Measurements from ENCODE around the gene NTN4. TPM values are rescaled to one million over a fixed set of nuclear protein-coding genes. Genes with fewer than 3 reads are reported as not detected.
"Not testable (repeated sequence)": the region's sequence is repeated elsewhere in the genome, so short reads cannot be mapped to it uniquely, and the experiment has no call there.

NTN4 gene
- total RNA-seq, 2 experiments from 2014 or later: 0.17 to 0.40 TPM

- CTCF ChIA-PET: no interaction called here
- Mint-ChIP-seq H3K36me3 (ENCODE audit: low read depth) (no peaks in the 10 kb centered on the region), H3K4me3 (no peak overlapping the region), H3K9me3 (no peaks in the 10 kb centered on the region), H3K27ac (no peak overlapping the region), H3K4me1 (peaks cover 7% of the 10 kb centered on the region), H3K27me3 (peaks cover 65% of the 10 kb centered on the region)
- DNase-seq: no peak
- POLR2A ChIA-PET: no interaction called here
These were observed 3.2 kb downstream of the NTN4 start for GRCh38 chr12:95787274-95787818.

GRCh38 chr12:95784915-95785314 lies 5.6 kb downstream of the NTN4 start:
- Mint-ChIP-seq H3K27ac (no peak overlapping the region), H3K4me3 (no peak overlapping the region), H3K4me1 (no peaks in the 10 kb centered on the region), H3K36me3 (ENCODE audit: low read depth) (no peaks in the 10 kb centered on the region), H3K27me3 (peaks cover 55% of the 10 kb centered on the region), H3K9me3 (no peaks in the 10 kb centered on the region)
- DNase-seq: no peak
- ChIA-PET CTCF (no interaction called here), POLR2A (no interaction called here)

- Mint-ChIP-seq H3K4me1 (no peaks in the 10 kb centered on the region), H3K27ac (no peak overlapping the region), H3K36me3 (ENCODE audit: low read depth) (no peaks in the 10 kb centered on the region), H3K27me3 (peaks cover 51% of the 10 kb centered on the region), H3K9me3 (no peaks in the 10 kb centered on the region), H3K4me3 (no peak overlapping the region)
- DNase-seq: no peak
- CTCF ChIA-PET: no interaction called here
- POLR2A ChIA-PET: no interaction called here
These were observed 6.3 kb downstream of the NTN4 start for GRCh38 chr12:95784286-95784685.

GRCh38 chr12:95775466-95775865 lies 15.1 kb downstream of the NTN4 start:
- H3K36me3 Mint-ChIP-seq (ENCODE audit: low read depth); H3K9me3 Mint-ChIP-seq; H3K4me3 Mint-ChIP-seq; H3K27ac Mint-ChIP-seq; H3K4me1 Mint-ChIP-seq; CTCF ChIA-PET; POLR2A ChIA-PET; DNase-seq: not testable (repeated sequence)
- H3K27me3 Mint-ChIP-seq: peaks cover 21% of the 10 kb centered on the region

- Mint-ChIP-seq H3K9me3 (no peaks in the 10 kb centered on the region), H3K27me3 (peaks cover 17% of the 10 kb centered on the region), H3K4me3 (no peak overlapping the region), H3K4me1 (no peaks in the 10 kb centered on the region), H3K36me3 (ENCODE audit: low read depth) (no peaks in the 10 kb centered on the region), H3K27ac (no peak overlapping the region)
- POLR2A ChIA-PET: no interaction called here
- CTCF ChIA-PET: no interaction called here
- no peak for DNase-seq
These were observed 16.1 kb downstream of the NTN4 start for GRCh38 chr12:95774311-95775045.

- Mint-ChIP-seq H3K4me3 (no peak overlapping the region), H3K4me1 (no peaks in the 10 kb centered on the region), H3K27me3 (peaks cover 15% of the 10 kb centered on the region), H3K9me3 (no peaks in the 10 kb centered on the region), H3K27ac (no peak overlapping the region), H3K36me3 (ENCODE audit: low read depth) (no peaks in the 10 kb centered on the region)
- ChIA-PET POLR2A (no interaction called here), CTCF (interaction anchor here (0.6 kb wide), 1 partner anchor 160 kb away, joined by 3 read pairs; no protein-coding TSS in a partner anchor)
- no peak for DNase-seq
These were observed 17.2 kb downstream of the NTN4 start for GRCh38 chr12:95773320-95773719.

- H3K27me3 Mint-ChIP-seq: peaks cover 9% of the 10 kb centered on the region
- POLR2A ChIA-PET: no interaction called here
These were observed 22.9 kb downstream of the NTN4 start for GRCh38 chr12:95767703-95768102.

GRCh38 chr12:95766356-95767019 lies 24.1 kb downstream of the NTN4 start:
- ChIA-PET POLR2A (no interaction called here), CTCF (no interaction called here)
- no peaks in the 10 kb centered on the region for H3K36me3 Mint-ChIP-seq (ENCODE audit: low read depth)
- no peaks in the 10 kb centered on the region for H3K9me3 Mint-ChIP-seq
- no peak overlapping the region for H3K27ac Mint-ChIP-seq
- peaks cover 5% of the 10 kb centered on the region for H3K27me3 Mint-ChIP-seq
- DNase-seq: no peak
- no peaks in the 10 kb centered on the region for H3K4me1 Mint-ChIP-seq
- H3K4me3 Mint-ChIP-seq: no peak overlapping the region

More at GRCh38 chr12:95767703-95768102, 22.9 kb downstream of the NTN4 start:
- Mint-ChIP-seq H3K9me3 (no peaks in the 10 kb centered on the region), H3K4me3 (no peak overlapping the region), H3K4me1 (no peaks in the 10 kb centered on the region), H3K27ac (no peak overlapping the region), H3K36me3 (ENCODE audit: low read depth) (no peaks in the 10 kb centered on the region)
- CTCF ChIA-PET: no interaction called here
- no peak for DNase-seq

- no peaks in the 10 kb centered on the region for H3K9me3 Mint-ChIP-seq
- H3K27ac Mint-ChIP-seq: no peak overlapping the region
- no peaks in the 10 kb centered on the region for H3K36me3 Mint-ChIP-seq (ENCODE audit: low read depth)
- CTCF ChIA-PET: no interaction called here
- H3K4me3 Mint-ChIP-seq: no peak overlapping the region
- H3K27me3 Mint-ChIP-seq: peaks cover 12% of the 10 kb centered on the region
- DNase-seq: no peak
- no peaks in the 10 kb centered on the region for H3K4me1 Mint-ChIP-seq
- POLR2A ChIA-PET: no interaction called here
These were observed 25.7 kb downstream of the NTN4 start for GRCh38 chr12:95764848-95765247.

DNA sequence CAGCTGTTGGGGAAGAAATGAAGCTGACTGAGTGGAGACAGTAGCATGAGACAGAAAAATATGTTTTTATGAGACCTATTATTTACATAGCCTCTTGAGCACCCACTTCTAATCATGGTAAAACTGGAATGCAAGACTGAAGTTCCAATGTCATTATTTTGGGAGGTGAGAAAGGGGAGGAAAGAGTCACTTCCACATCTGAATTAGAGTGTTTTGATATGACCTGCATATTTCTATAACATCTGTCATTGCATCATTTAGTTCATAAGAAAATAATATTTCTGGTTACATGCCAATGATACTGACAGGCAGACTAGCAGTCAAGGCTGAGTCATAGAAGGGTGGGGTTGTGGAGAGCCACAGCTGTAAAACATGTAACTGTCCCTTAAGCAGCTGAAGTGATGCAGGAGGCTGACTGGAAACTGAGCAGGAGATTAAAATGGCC lies 26.7 kb downstream of the NTN4 start:
- ChIA-PET POLR2A (no interaction called here), CTCF (no interaction called here)
- no peak for DNase-seq
- Mint-ChIP-seq H3K27me3 (peaks cover 14% of the 10 kb centered on the region), H3K36me3 (ENCODE audit: low read depth) (no peaks in the 10 kb centered on the region), H3K9me3 (no peaks in the 10 kb centered on the region), H3K27ac (no peak overlapping the region), H3K4me1 (no peaks in the 10 kb centered on the region), H3K4me3 (no peak overlapping the region)

DNA sequence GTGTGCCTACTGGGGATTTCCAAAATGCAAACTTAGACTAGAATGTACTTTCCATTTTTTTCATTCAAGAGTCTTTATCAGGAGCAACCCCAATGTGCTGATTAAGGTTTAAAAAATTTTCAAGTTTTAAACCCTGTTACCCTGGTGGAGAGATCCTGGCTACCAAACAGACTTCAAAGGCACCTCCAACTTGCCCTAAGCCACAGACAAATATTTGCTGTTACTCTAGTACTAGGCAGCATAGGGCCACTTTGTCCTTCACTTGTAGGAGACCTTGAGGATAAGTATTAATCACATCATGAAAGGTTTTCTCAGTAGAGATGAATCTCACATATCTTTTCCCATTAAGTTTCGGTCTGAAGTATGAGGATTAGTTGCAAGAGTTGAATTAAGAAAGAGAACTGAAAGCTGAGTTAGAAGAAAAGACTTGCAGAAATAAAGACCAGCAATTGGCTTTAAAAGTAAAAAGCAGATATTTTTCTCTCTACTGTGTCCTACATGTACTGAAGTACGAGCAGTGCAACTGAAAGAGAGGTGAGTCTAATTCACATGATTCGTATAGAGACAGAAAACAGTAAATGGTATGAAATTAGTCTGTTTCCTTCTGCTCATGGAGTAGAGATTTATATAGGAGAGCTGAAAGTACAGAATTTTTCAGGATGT lies 28.3 kb downstream of the NTN4 start:
- ChIA-PET CTCF (no interaction called here), POLR2A (no interaction called here)
- Mint-ChIP-seq H3K27ac (no peak overlapping the region), H3K27me3 (peaks cover 15% of the 10 kb centered on the region), H3K4me1 (no peaks in the 10 kb centered on the region), H3K36me3 (ENCODE audit: low read depth) (no peaks in the 10 kb centered on the region), H3K4me3 (no peak overlapping the region), H3K9me3 (no peaks in the 10 kb centered on the region)
- no peak for DNase-seq

- POLR2A ChIA-PET: no interaction called here
- no peaks in the 10 kb centered on the region for H3K36me3 Mint-ChIP-seq (ENCODE audit: low read depth)
- H3K27ac Mint-ChIP-seq: no peak overlapping the region
- no peaks in the 10 kb centered on the region for H3K4me1 Mint-ChIP-seq
- no peak for DNase-seq
- no peaks in the 10 kb centered on the region for H3K9me3 Mint-ChIP-seq
- H3K4me3 Mint-ChIP-seq: no peak overlapping the region
- H3K27me3 Mint-ChIP-seq: peaks cover 23% of the 10 kb centered on the region
- CTCF ChIA-PET: interaction anchor here (0.5 kb wide), 1 partner anchor 37 kb away, joined by 3 read pairs; no protein-coding TSS in a partner anchor
These were observed 30.2 kb downstream of the NTN4 start for GRCh38 chr12:95760371-95760770.

DNA sequence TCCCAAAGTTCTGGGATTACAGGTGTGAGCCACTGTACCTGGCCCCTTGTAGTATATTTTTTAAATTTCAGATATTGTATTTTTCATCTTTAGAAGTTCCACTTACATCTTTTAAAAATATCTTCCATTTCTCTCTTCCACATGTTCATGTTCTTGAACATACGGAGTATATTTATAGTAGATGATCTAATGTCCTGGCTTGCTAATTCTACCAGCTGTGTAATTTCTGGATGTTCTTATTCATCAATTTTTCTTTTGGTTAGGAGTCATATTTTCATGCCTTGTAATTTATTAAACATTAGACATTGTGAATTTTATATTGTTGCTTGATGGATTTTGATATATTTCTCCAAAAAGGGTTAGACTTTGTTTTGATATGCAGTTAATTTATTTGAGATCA lies 30.8 kb downstream of the NTN4 start:
- Mint-ChIP-seq H3K4me1 (no peaks in the 10 kb centered on the region), H3K36me3 (ENCODE audit: low read depth) (no peaks in the 10 kb centered on the region), H3K27ac (no peak overlapping the region), H3K9me3 (no peaks in the 10 kb centered on the region), H3K4me3 (no peak overlapping the region), H3K27me3 (peaks cover 23% of the 10 kb centered on the region)
- no peak for DNase-seq
- ChIA-PET CTCF (no interaction called here), POLR2A (no interaction called here)
